Measurements from ENCODE around the gene PRRT1. TPM values are rescaled to one million over a fixed set of nuclear protein-coding genes. Genes with fewer than 3 reads are reported as not detected.

Gene PRRT1
- total RNA-seq, 1 donor from 2014 or later, result 2.9 TPM

- peaks cover 6% of the 10 kb centered on the region for H3K36me3 Mint-ChIP-seq (ENCODE audit: insufficient read depth)
- peak overlapping the region; percentile 73 for H3K27ac Mint-ChIP-seq
- TF ChIP-seq CTCF (IDR thresholded peaks at IDR 0.05; ENCODE audit: unreplicated experiment), result no peak
- peak overlapping the region; percentile 33 for H3K4me3 Mint-ChIP-seq (ENCODE audit: low read depth)
- DNase-seq (ENCODE audit: low spot score, unreplicated experiment), result no peak
- H3K27me3 Mint-ChIP-seq, result peaks cover 13% of the 10 kb centered on the region
- no peaks in the 10 kb centered on the region for H3K9me3 Mint-ChIP-seq (ENCODE audit: low read depth)
- H3K4me1 Mint-ChIP-seq (ENCODE audit: low read depth), result peaks cover 32% of the 10 kb centered on the region
These were observed 417 bp downstream of the PRRT1 start for GRCh38 chr6:32151181-32151862.

- Mint-ChIP-seq H3K9me3 (ENCODE audit: low read depth) (no peaks in the 10 kb centered on the region), H3K4me1 (ENCODE audit: low read depth) (peaks cover 30% of the 10 kb centered on the region), H3K4me3 (ENCODE audit: low read depth) (no peak overlapping the region), H3K27ac (no peak overlapping the region), H3K36me3 (ENCODE audit: insufficient read depth) (peaks cover 4% of the 10 kb centered on the region), H3K27me3 (peaks cover 13% of the 10 kb centered on the region)
- TF ChIP-seq CTCF (IDR thresholded peaks at IDR 0.05; ENCODE audit: unreplicated experiment), result no peak
- DNase-seq (ENCODE audit: low spot score, unreplicated experiment), result no peak
These were observed 1.5 kb downstream of the PRRT1 start for GRCh38 chr6:32149932-32150870.

- Mint-ChIP-seq H3K9me3 (ENCODE audit: low read depth) (no peaks in the 10 kb centered on the region), H3K36me3 (ENCODE audit: insufficient read depth) (peaks cover 4% of the 10 kb centered on the region), H3K27me3 (peaks cover 13% of the 10 kb centered on the region), H3K27ac (no peak overlapping the region), H3K4me3 (ENCODE audit: low read depth) (no peak overlapping the region), H3K4me1 (ENCODE audit: low read depth) (peaks cover 24% of the 10 kb centered on the region)
- TF ChIP-seq CTCF (IDR thresholded peaks at IDR 0.05; ENCODE audit: unreplicated experiment), result no peak
- no peak for DNase-seq (ENCODE audit: low spot score, unreplicated experiment)
These were observed 2.5 kb downstream of the PRRT1 start for GRCh38 chr6:32149092-32149755.

- H3K27ac Mint-ChIP-seq, result no peak overlapping the region
- H3K36me3 Mint-ChIP-seq (ENCODE audit: insufficient read depth), result peaks cover 4% of the 10 kb centered on the region
- H3K4me3 Mint-ChIP-seq (ENCODE audit: low read depth), result no peak overlapping the region
- peaks cover 13% of the 10 kb centered on the region for H3K27me3 Mint-ChIP-seq
- peaks cover 21% of the 10 kb centered on the region for H3K4me1 Mint-ChIP-seq (ENCODE audit: low read depth)
- no peak for TF ChIP-seq CTCF (IDR thresholded peaks at IDR 0.05; ENCODE audit: unreplicated experiment)
- no peak for DNase-seq (ENCODE audit: low spot score, unreplicated experiment)
- no peaks in the 10 kb centered on the region for H3K9me3 Mint-ChIP-seq (ENCODE audit: low read depth)
These were observed 3.2 kb downstream of the PRRT1 start for GRCh38 chr6:32148289-32149091.
